Activated T-cell treated with anti-CD3 and anti-CD28 coated beads, Interleukin-2, amount 50 U/mL, for 1 hour (primary cell): Measurements from ENCODE around the gene ECI1.
A peak's percentile ranks its signal among the peaks of the same experiment; 100 is the strongest.

Experiments used
- DNase-seq: peaks from one replicate; pipeline ENCODE4 v3.0.0-alpha.2; 2020

ECI1 gene

GRCh38 chr16:2232094-2232990, 19.0 kb downstream of the ECI1 start:
- DNase-seq, result no peak

- no peak for DNase-seq
Observed at GRCh38 chr16:2231016-2231931, 20.1 kb downstream of the ECI1 start.

GRCh38 chr16:2230376-2230775, 21.0 kb downstream of the ECI1 start:
- no peak for DNase-seq

- DNase-seq, result no peak
Observed at GRCh38 chr16:2229632-2230250, 21.6 kb downstream of the ECI1 start.

GRCh38 chr16:2229091-2229490, 22.3 kb downstream of the ECI1 start:
- no peak for DNase-seq

GRCh38 chr16:2228161-2228824, 23.1 kb downstream of the ECI1 start:
- no peak for DNase-seq

- DNase-seq, result no peak
Observed at GRCh38 chr16:2226918-2227317, 24.5 kb downstream of the ECI1 start.

GRCh38 chr16:2226245-2226793, 25.1 kb downstream of the ECI1 start:
- DNase-seq, result no peak

- no peak for DNase-seq
Observed at GRCh38 chr16:2223942-2224486, 27.4 kb downstream of the ECI1 start.

GRCh38 chr16:2223221-2223941, 28.0 kb downstream of the ECI1 start, which contains the start of gene E4F1:
E4F1 (plus strand) TSS chr16:2223591; CDS start chr16:2223614, 23 bp downstream.
- DNase-seq, result peak; percentile 97

GRCh38 chr16:2216330-2216729, 35.1 kb downstream of the ECI1 start:
- no peak for DNase-seq

GRCh38 chr16:2214719-2214968, 36.7 kb downstream of the ECI1 start, which contains the start of gene PGP:
PGP (minus strand) TSS chr16:2214840; CDS start chr16:2214777, 63 bp downstream.
- DNase-seq, result no peak

- no peak for DNase-seq
Observed at GRCh38 chr16:2213817-2214718, 37.3 kb downstream of the ECI1 start.

- DNase-seq, result no peak
Observed at GRCh38 chr16:2212362-2213324, 38.7 kb downstream of the ECI1 start.

- DNase-seq, result no peak
Observed at GRCh38 chr16:2211923-2212347, 39.5 kb downstream of the ECI1 start.

GRCh38 chr16:2210386-2211365, 40.7 kb downstream of the ECI1 start, which contains the start of gene BRICD5:
BRICD5 (minus strand) TSS chr16:2210863; CDS start chr16:2210833, 30 bp downstream.
- no peak for DNase-seq

- no peak for DNase-seq
Observed at GRCh38 chr16:2210009-2210332, 41.4 kb downstream of the ECI1 start.
